Measurements from ENCODE around the gene CD99.
"Not testable (repeated sequence)": the region's sequence is repeated elsewhere in the genome, so short reads cannot be mapped to it uniquely, and the experiment has no call there.

CD99 gene

GRCh38 chrX:2662586-2662985, 28.5 kb upstream of the CD99 start:
- Histone ChIP-seq H3K9ac (ENCODE audit: insufficient read length, low read depth) (no peak overlapping the region), H3K36me3 (ENCODE audit: insufficient read depth, insufficient read length, low read length) (no peaks in the 10 kb centered on the region), H3K4me3 (ENCODE audit: insufficient read length, low read depth) (no peak overlapping the region), H3K4me1 (ENCODE audit: insufficient read depth, insufficient read length) (peaks cover 3% of the 10 kb centered on the region), H3K27me3 (ENCODE audit: insufficient read depth, insufficient read length) (no peaks in the 10 kb centered on the region), H3K9me3 (ENCODE audit: insufficient read depth, low read length) (no peaks in the 10 kb centered on the region)
- no peak for DNase-seq (ENCODE audit: low read depth, low spot score)
- TF ChIP-seq ZNF274 (IDR thresholded peaks at IDR 0.05; ENCODE audit: low read depth, low read length) (no peak), YY1 (IDR thresholded peaks at IDR 0.05; ENCODE audit: insufficient read depth, insufficient read length) (no peak), SUZ12 (IDR thresholded peaks at IDR 0.05; ENCODE audit: extremely low read depth, insufficient read depth, insufficient read length) (no peak)

DNA sequence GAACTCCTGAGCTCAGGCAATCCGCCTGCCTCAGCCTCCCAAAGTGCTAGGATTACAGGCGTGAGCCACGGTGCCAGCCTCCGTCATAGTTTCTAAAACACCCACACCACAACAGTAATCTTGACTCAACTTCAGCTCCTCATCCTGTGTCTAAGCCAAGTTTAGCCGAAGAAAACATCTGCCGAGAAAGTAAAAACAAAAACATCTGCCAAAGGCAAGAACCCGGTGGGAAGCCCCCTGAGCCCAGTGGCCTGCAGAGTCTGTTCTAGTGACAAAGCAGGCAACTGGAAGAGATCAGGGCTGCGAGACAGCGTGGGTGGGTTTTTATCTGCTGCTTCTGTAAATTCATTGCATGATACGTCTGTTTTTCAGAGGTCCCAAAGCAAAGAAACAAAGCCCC, 26.6 kb upstream of the CD99 start:
- no peaks in the 10 kb centered on the region for H3K36me3 ChIP-seq (ENCODE audit: insufficient read depth, insufficient read length, low read length)
- H3K9me3 ChIP-seq (ENCODE audit: insufficient read depth, low read length): no peaks in the 10 kb centered on the region
- H3K27me3 ChIP-seq (ENCODE audit: insufficient read depth, insufficient read length): no peaks in the 10 kb centered on the region
- no peak for DNase-seq (ENCODE audit: low read depth, low spot score)
- H3K4me3 ChIP-seq (ENCODE audit: insufficient read length, low read depth): no peak overlapping the region
- H3K9ac ChIP-seq (ENCODE audit: insufficient read length, low read depth): no peak overlapping the region
- H3K4me1 ChIP-seq (ENCODE audit: insufficient read depth, insufficient read length): peaks cover 3% of the 10 kb centered on the region
- TF ChIP-seq YY1 (IDR thresholded peaks at IDR 0.05; ENCODE audit: insufficient read depth, insufficient read length): no peak
- TF ChIP-seq SUZ12 (IDR thresholded peaks at IDR 0.05; ENCODE audit: extremely low read depth, insufficient read depth, insufficient read length): no peak
- TF ChIP-seq ZNF274 (IDR thresholded peaks at IDR 0.05; ENCODE audit: low read depth, low read length): no peak

DNA sequence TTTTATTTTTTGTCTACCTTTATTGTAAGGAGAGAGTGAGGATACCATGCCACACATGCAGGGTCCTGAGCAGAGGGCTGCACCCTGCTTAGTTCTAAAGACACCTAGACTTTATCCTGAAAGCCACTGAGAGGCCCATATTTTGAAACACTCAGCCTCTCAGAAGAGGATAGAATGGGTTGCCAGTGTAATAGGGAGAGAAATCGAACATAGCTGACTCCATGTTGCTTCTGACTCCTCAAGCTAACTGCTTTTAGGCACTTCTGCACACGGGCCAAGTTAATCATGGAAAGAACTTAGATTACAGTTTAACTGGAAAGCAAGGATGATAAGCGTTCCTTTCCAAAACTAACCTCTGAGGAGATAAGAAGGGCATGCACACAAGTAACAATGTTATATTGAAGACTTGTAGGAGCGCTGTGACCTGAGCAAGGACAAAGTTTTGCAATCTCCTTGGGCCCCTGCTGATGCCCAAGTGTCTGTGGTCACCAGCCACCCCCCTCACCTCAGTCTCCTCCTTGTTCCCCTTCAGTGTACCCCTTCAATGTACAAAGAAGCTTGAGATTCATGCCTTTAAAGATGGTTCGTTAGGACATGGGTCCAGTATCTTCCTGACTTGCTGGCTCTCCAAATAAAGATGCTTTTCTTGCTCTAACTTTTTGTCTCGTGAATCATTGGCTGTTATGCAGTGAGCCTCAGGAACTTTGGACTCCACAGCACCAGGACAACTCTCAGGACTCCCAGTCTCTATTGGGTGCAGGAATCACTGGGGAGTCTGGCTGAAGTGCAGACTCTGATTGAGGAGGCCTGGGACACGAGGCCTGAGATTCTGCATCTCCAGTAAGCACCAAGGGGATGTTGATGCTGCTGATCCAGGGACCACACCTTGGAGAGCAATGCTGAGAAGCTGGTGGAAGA, 25.4 kb upstream of the CD99 start:
- Histone ChIP-seq H3K9ac (ENCODE audit: insufficient read length, low read depth) (no peak overlapping the region), H3K4me3 (ENCODE audit: insufficient read length, low read depth) (no peak overlapping the region), H3K4me1 (ENCODE audit: insufficient read depth, insufficient read length) (peaks cover 3% of the 10 kb centered on the region), H3K27me3 (ENCODE audit: insufficient read depth, insufficient read length) (no peaks in the 10 kb centered on the region), H3K36me3 (ENCODE audit: insufficient read depth, insufficient read length, low read length) (no peaks in the 10 kb centered on the region), H3K9me3 (ENCODE audit: insufficient read depth, low read length) (no peaks in the 10 kb centered on the region)
- no peak for TF ChIP-seq SUZ12 (IDR thresholded peaks at IDR 0.05; ENCODE audit: extremely low read depth, insufficient read depth, insufficient read length)
- TF ChIP-seq ZNF274 (IDR thresholded peaks at IDR 0.05; ENCODE audit: low read depth, low read length): no peak
- DNase-seq (ENCODE audit: low read depth, low spot score): no peak

DNA sequence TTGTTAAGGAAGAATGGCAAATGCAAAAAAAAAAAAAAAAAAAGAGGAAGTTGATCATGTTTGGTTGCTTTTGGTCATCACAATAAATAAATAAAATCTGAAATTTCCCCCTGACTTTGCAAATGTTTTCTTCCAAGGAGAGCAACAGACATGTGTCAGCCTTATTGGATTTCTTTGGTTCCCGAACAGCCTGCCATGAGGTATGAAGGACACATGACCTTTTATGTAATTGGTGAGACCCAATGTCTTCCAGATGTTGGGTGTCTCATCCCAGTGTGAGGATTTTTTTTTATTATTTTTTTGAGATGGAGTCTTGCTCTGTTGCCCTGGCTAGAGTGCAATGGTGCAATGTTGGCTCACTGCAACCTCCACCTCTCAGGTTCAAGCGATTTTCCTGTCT, 24.6 kb upstream of the CD99 start:
- no peak for TF ChIP-seq ZNF274 (IDR thresholded peaks at IDR 0.05; ENCODE audit: low read depth, low read length)
- TF ChIP-seq SUZ12 (IDR thresholded peaks at IDR 0.05; ENCODE audit: extremely low read depth, insufficient read depth, insufficient read length): no peak
- no peak for TF ChIP-seq YY1 (IDR thresholded peaks at IDR 0.05; ENCODE audit: insufficient read depth, insufficient read length)
- Histone ChIP-seq H3K9ac (ENCODE audit: insufficient read length, low read depth) (no peak overlapping the region), H3K4me1 (ENCODE audit: insufficient read depth, insufficient read length) (peaks cover 3% of the 10 kb centered on the region), H3K9me3 (ENCODE audit: insufficient read depth, low read length) (no peaks in the 10 kb centered on the region), H3K4me3 (ENCODE audit: insufficient read length, low read depth) (no peak overlapping the region), H3K36me3 (ENCODE audit: insufficient read depth, insufficient read length, low read length) (no peaks in the 10 kb centered on the region), H3K27me3 (ENCODE audit: insufficient read depth, insufficient read length) (no peaks in the 10 kb centered on the region)
- no peak for DNase-seq (ENCODE audit: low read depth, low spot score)

GRCh38 chrX:2670978-2671377, 20.1 kb upstream of the CD99 start:
- peaks cover 4% of the 10 kb centered on the region; the same call in 1 of the 2 replicates for H3K9me3 ChIP-seq (ENCODE audit: insufficient read depth, low read length)
- no peak for TF ChIP-seq SUZ12 (IDR thresholded peaks at IDR 0.05; ENCODE audit: extremely low read depth, insufficient read depth, insufficient read length)
- TF ChIP-seq YY1 (IDR thresholded peaks at IDR 0.05; ENCODE audit: insufficient read depth, insufficient read length): no peak
- no peak for TF ChIP-seq ZNF274 (IDR thresholded peaks at IDR 0.05; ENCODE audit: low read depth, low read length)
- peaks cover 2% of the 10 kb centered on the region for H3K4me1 ChIP-seq (ENCODE audit: insufficient read depth, insufficient read length)
- H3K36me3 ChIP-seq (ENCODE audit: insufficient read depth, insufficient read length, low read length): no peaks in the 10 kb centered on the region
- H3K4me3 ChIP-seq (ENCODE audit: insufficient read length, low read depth): no peak overlapping the region
- no peak overlapping the region for H3K9ac ChIP-seq (ENCODE audit: insufficient read length, low read depth)
- H3K27me3 ChIP-seq (ENCODE audit: insufficient read depth, insufficient read length): no peaks in the 10 kb centered on the region
- DNase-seq (ENCODE audit: low read depth, low spot score): no peak

GRCh38 chrX:2672084-2672483, 19.0 kb upstream of the CD99 start:
- Histone ChIP-seq H3K9me3 (ENCODE audit: insufficient read depth, low read length) (peaks cover 4% of the 10 kb centered on the region; the same call in 1 of the 2 replicates), H3K27me3 (ENCODE audit: insufficient read depth, insufficient read length) (no peaks in the 10 kb centered on the region), H3K9ac (ENCODE audit: insufficient read length, low read depth) (no peak overlapping the region), H3K36me3 (ENCODE audit: insufficient read depth, insufficient read length, low read length) (no peaks in the 10 kb centered on the region), H3K4me1 (ENCODE audit: insufficient read depth, insufficient read length) (peaks cover 2% of the 10 kb centered on the region), H3K4me3 (ENCODE audit: insufficient read length, low read depth) (no peak overlapping the region)
- TF ChIP-seq YY1 (IDR thresholded peaks at IDR 0.05; ENCODE audit: insufficient read depth, insufficient read length): no peak
- TF ChIP-seq SUZ12 (IDR thresholded peaks at IDR 0.05; ENCODE audit: extremely low read depth, insufficient read depth, insufficient read length): no peak
- TF ChIP-seq ZNF274 (IDR thresholded peaks at IDR 0.05; ENCODE audit: low read depth, low read length): no peak
- DNase-seq (ENCODE audit: low read depth, low spot score): no peak

DNA sequence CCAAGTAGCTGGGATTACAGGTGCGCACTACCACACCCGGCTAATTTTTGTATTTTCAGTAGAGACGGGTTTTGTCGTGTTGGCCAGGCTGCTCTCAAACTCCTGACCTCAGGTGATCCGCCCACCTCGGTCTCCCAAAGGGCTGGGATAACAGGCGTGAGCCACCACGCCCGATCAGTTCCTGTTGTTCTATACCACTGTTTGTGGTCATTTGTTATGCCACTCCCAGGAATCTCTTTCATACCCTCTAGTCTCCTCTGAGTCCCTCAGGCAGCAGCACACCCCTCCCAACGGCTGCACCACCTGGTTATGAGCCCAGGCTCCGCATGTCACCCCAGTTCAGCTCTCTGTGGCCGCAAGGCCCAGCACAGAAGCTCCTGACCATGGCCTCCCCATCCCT, 17.5 kb upstream of the CD99 start:
- H3K36me3 ChIP-seq (ENCODE audit: insufficient read depth, insufficient read length, low read length): no peaks in the 10 kb centered on the region
- DNase-seq (ENCODE audit: low read depth, low spot score): no peak
- TF ChIP-seq ZNF274 (IDR thresholded peaks at IDR 0.05; ENCODE audit: low read depth, low read length) (no peak), SUZ12 (IDR thresholded peaks at IDR 0.05; ENCODE audit: extremely low read depth, insufficient read depth, insufficient read length) (no peak), YY1 (IDR thresholded peaks at IDR 0.05; ENCODE audit: insufficient read depth, insufficient read length) (no peak)
- peaks cover 4% of the 10 kb centered on the region; the same call in 1 of the 2 replicates for H3K9me3 ChIP-seq (ENCODE audit: insufficient read depth, low read length)
- H3K4me3 ChIP-seq (ENCODE audit: insufficient read length, low read depth): no peak overlapping the region
- peaks cover 2% of the 10 kb centered on the region for H3K4me1 ChIP-seq (ENCODE audit: insufficient read depth, insufficient read length)
- H3K27me3 ChIP-seq (ENCODE audit: insufficient read depth, insufficient read length): no peaks in the 10 kb centered on the region
- H3K9ac ChIP-seq (ENCODE audit: insufficient read length, low read depth): no peak overlapping the region

DNA sequence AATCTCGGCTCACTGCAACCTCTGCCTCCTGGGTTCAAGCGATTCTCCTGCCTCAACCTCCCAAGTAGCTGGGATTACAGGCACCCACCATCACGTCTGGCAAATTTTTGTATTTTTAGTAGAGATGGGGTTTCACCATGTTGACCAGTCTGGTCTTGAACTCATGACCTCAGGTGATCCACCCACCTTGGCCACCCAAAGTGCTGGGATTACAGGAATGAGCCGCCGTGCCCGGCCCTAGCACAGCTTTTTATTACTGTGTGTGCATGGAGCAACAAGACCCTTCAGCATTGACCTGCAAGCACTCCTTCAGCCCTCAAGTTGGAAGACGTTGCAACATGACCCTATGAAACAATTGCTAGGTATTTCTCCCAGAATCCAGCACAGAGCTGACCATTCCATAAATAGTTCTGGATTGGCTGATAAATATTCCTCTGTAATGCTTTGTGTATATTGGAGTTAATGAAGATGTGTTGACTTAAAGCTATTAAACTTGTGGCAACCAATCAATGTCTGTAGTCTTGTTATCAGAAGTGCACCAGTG, 15.4 kb upstream of the CD99 start:
- DNase-seq (ENCODE audit: low read depth, low spot score); H3K4me1 ChIP-seq (ENCODE audit: insufficient read depth, insufficient read length): not testable (repeated sequence)

More for the DNA sequence above, 15.4 kb upstream of the CD99 start:
- H3K36me3 ChIP-seq (ENCODE audit: insufficient read depth, insufficient read length, low read length); H3K9me3 ChIP-seq (ENCODE audit: insufficient read depth, low read length); H3K4me3 ChIP-seq (ENCODE audit: insufficient read length, low read depth); H3K27me3 ChIP-seq (ENCODE audit: insufficient read depth, insufficient read length); H3K9ac ChIP-seq (ENCODE audit: insufficient read length, low read depth): not testable (repeated sequence)
